Left hindlimb (tissue), 1 donor: Measurements from ENCODE around the gene ZNF264.
A peak's percentile ranks its signal among the peaks of the same experiment; 100 is the strongest.
"Not testable (repeated sequence)": the region's sequence is repeated elsewhere in the genome, so short reads cannot be mapped to it uniquely, and the experiment has no call there.

ENCODE experiments used
- DNase-seq: peaks from one replicate; pipeline ENCODE4 v3.0.0-alpha.2; 2018

Gene ZNF264

DNA sequence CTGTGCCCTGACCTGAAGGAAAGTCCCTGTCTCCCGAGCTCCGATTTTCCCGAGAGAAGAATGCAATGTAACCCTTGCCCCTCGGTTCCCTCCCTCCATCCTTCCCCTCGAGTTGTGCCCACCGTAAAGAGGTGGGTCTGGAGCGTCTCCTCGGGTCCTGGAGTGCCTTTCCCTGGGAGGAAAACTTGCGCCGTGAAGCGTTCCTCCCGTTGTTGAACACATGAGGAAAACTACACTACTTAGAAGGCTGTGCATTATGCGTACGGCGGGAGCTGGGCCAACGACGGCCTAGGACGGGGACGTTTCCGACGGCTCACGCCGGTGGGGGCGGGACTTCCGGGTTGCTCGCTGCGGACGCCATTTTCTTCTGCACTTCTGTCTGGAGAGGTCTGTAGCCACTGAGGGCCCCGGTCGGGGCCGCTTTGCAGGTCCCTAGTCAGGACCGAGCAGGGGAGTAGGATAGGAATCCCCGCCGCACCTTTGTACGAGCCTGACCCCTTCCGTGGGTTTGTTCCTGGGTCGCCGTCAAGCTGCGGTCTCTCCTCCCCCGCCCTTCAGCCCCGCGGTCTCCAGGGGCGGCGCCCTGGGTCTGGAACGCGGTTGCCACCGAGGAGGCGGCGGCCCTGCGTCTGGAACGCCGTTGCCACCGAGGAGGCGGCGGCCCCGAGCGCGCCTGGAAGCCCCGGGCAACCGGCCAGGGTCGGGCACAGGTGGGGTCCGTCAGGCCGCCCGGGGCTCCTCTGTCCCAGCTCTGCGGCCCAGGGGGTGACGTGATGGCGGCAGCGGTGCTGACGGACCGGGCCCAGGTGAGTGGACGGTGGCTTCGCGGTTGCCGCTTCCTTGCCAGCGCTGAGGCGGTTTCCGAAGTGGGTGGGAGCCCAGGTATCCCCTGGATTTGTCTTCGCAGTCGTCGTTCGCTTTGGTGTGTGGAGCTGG is at the start of gene ZNF264:
Gene ZNF264 (plus strand): TSS at position 360 of the 936 bp plus-strand sequence. CDS start 414 bp downstream, at position 774.
- DNase-seq: peak; percentile 95

DNA sequence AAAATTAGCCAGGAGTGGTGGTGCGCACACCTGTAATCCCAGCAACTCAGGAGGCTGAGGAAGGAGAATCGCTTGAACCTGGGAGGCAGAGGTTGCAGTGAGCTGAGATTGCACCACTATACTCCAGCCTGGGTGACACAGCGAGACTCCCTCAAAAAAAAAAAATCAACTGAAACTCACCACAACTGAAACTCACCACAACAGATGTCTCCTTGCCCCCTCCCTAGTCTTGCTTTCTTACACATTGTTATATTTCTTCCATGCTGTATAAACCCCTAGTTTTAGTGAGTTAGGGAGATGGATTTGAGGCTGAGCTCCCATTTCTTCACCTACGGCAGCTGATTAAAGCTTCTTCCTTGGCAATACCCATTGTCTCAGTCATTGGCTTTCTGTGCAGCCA is 49.6 kb upstream of the ZNF264 start:
- no peak for DNase-seq

DNA sequence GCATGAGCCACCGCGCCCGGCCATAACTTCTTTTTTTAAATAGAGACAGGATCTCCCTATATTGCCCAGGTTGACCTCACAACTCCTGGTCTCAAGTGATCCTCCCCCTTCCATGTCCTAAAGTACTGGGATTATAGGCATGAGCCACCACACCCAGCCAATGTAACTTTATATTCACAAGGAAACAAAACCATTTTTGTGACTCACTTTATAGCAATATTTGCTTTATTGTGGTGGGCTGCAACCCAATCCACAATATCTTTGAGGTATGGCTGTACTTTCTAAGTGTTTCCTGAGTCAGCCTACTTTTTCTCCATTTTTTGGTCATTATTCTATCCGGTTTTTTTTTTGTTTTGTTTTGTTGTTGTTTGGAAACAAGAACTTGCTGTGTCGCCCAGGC is 38.4 kb upstream of the ZNF264 start:
- DNase-seq: no peak

DNA sequence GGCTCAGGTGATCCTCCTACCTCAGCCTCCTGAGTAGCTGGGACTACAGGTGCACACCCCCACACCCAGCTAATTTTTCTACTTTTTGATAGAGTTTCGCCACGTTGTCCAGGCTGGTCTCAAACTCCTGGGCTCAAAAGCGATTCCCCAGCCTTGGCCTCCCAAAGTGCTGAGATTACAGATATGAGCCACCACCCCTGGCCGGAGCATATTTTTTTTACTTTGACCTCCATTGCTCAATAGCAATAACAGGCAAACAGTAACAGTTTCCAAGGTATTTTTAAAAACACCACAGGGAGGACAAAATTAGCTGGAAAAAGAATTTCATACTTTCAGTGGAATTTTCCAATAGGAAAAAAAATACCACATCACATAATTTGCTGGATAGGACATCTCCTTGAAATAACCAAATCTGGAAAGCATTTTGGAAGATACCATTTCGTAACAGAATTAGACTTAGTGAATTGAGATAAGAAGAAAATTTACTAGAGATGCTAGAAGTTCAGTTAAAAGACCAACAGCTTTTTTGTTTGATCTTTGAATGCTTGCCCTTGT is 29.2 kb upstream of the ZNF264 start:
- no peak for DNase-seq

DNA sequence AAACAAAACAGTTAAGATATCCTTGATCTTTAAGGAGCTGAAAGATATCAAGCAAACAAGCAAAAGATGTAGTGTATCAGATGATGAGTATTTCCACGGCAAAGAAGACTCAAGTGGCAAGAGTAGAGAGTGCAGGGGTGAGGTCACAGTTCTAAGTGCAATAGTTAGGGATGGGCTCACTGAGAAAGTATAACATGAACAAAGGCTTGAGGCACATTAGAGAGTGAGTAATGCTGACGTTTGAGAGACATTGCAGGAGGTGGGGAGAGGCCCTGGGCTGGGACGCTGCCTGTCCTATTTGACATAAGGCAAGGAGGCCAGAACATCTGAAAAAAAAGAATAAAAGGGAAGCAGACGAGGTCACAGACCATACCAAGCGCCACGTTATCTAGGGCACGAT is 25.5 kb upstream of the ZNF264 start:
- DNase-seq: no peak

DNA sequence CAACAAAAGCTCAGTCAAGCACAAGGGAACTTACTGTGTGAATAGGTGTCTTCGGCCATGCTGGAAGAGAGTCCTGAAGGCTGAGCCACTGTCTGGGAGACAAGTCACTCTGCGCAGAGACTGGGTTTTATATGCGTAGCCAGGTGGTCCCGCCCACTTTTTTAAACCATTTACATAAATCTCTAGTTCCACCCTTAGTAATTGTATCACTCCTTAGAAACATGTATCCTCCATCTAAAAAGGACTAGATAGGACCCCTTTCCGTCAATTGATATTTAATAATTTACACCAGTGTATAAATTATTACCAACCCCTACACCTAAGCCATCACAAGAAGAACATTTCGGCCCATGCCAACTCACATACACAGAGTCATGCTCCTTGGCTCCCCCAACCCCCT is 23.9 kb upstream of the ZNF264 start, which contains the start of gene DUXA:
Gene DUXA (minus strand): TSS at position 101 of the 400 bp plus-strand sequence. CDS start 42 bp downstream, at position 59.
- no peak for DNase-seq

DNA sequence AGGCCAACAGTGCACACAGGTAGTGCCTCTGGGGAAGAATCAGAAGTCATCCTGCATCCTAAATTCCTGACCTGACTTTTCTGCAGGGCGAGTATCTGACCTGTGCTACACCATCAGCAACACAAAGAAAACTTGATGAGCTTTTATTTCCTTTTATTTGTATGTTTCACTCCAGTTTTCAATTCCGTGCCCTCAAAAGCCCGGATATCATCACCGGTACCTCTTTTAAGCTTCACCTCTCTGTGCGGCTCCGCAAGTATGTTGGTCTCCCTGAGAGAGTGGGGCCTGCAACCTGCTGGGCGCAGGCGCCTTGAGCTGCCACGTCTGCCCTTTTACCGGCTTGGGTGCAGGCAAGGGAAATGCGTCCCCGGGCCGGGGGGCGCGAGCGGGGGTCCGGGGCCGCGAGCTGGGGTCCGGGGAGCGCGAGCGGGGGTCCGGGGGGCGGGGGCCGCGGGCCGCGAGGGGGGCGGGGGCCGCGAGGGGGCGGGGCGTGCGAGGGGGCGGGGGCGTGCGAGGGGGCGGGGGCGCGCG is 19.7 kb upstream of the ZNF264 start:
- DNase-seq: peak; percentile 51

DNA sequence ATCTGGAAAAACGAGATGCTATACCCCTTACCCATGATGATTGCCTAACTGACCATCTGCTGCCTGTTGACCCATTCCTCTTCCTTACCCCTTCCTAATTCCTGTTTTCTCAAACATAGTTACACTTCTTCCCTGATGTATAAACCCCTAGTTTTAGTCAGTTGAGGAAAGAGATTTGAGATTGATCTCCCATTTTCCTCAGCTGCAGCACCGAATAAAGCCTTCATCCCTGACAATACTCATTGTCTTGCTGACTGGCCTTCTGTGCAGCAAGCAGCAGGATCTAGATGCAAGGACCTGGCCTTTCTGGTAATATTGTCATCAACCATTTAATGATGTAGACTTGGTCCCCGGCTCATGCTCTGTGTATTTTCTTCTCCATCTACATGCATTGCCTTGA is 999 bp upstream of the ZNF264 start:
- DNase-seq: no peak

DNA sequence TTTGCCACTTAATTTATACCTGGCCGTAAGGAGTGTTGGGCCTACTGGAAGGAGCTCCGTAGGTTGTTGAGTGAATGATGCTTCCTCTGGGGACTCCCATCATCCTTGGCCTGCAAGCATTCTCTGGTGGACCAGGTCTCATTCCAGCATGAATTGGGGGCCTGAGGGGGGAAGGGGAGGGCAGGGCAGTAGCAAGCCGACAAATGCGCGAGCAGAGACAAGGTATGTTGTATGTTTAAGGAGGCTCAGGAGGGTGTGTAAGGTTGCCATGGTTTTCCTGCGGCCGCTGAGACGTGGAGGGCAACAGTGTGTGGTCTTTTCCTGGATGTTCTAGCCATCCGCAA is 749 bp downstream of the ZNF264 start:
- DNase-seq: no peak

DNA sequence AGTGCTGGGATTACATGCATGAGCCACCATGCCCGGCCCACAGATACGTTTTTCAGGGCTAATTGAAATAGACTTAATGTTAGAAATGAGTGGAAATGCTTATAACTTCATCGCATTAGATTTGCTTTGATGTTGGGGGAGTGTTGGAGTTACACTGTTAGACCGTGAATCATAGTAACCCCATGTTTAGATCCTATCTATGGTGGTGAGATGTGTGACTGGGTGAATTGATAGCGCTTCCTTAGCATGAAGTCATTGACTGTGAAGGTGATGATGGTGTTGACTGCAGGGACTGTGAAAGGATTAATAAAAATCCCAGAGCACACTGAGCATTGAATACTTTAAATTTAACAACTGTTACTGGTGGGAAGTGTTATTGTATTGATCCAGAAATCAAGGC is 1.7 kb downstream of the ZNF264 start:
- DNase-seq: no peak

DNA sequence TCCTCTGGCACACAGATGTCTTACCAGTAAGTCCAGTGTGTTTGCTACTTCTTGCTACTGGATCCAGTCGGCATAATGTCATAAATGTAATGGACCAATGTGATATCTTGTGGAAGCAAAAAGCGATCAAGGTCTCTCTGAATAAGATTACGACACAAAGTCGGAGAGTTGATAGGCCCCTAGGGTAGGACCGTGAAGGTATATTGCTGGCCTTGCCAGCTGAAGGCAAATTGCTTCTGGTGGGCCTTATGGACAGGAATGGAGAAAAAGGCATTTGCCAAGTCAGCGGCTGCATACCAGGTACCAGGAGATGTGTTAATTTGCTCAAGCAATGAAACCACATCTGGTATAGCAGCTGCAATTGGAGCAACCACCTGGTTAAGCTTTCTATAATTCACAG is 6.6 kb downstream of the ZNF264 start:
- DNase-seq: not testable (repeated sequence)

DNA sequence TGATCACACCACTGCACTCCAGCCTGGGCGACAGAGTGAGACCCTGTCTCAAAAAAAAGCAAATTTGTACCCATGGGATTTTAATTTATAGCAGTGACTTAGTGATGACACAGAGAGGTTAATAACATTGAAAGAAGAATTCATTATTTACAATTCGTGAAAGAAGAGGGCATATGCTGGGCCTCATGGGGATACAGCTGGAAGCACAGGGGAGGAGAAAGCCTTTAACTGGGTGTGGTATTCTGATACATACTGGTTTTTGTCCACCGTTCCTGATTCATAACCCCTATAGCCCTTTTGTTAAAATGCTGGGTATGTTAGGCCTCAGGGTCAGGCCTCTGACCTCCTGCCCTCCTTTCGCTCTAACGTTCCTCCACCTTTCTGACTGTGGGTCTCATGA is 10.9 kb downstream of the ZNF264 start:
- no peak for DNase-seq

DNA sequence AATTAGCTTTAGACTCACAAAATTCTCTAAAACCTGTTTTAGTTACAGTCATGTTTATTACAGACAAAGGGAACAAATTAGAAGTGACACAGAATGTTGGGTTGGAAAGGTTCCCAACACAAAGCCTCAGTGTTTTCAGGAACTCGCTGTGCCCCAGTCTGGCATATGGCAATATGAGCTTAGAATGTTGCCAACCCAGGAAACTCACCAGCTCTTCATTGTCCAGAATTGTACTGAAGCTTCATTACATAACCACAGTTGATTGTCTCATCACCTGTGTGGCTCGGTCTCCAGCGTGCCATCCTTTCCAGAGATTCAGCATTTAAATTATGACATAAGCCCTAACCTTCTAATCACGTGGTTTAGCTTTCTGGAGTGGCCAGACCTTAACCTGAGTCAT is 19.1 kb downstream of the ZNF264 start:
- DNase-seq: no peak

DNA sequence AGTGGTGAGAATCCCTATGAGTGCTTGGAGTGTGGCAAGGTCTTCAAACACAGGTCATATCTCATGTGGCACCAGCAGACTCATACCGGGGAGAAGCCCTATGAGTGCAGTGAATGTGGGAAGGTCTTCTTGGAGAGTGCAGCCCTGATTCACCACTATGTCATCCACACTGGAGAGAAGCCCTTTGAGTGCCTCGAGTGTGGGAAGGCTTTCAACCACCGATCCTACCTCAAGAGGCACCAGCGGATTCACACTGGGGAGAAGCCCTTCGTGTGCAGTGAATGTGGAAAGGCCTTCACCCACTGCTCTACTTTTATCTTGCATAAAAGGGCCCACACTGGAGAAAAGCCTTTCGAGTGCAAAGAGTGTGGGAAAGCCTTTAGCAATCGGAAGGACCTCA is 20.8 kb downstream of the ZNF264 start:
- no peak for DNase-seq

DNA sequence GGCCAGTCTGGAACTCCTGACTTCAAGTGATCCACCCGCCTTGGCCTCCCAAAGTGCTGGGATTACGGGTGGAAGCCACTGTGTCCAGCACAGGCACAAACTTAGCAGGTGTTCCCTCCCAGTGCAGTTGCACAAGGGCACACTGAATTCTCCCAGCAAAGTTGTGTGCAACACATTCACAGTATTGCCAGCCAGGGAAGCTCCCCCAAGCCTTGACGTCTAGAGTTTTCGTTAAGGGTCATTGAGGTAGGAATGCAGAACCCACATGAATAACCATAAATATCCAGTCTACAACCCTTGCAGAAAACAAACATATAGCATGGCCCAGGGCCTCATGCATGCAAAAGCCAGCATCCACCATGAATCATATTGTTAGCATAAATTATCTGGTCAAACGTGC is 36.2 kb downstream of the ZNF264 start:
- no peak for DNase-seq

DNA sequence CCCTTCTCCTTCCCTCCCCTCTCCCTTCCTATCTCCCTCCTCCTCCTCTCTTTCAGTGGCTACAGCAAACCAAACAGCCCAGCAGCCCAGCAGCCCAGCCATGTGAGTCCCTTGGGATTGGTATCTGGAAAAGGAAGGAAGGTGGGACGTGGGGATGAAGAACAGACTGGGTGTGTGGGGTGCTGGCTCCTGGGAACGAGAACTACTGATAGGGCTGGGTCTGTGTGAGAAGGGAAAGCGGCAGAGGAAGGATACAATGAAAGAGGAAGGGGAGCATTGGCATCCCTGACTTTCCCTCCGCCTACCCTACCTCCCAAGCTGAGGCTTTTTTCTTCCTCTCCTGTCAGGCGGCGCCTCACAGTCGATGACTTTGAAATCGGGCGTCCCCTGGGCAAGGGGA is 40.4 kb downstream of the ZNF264 start:
- DNase-seq: no peak

DNA sequence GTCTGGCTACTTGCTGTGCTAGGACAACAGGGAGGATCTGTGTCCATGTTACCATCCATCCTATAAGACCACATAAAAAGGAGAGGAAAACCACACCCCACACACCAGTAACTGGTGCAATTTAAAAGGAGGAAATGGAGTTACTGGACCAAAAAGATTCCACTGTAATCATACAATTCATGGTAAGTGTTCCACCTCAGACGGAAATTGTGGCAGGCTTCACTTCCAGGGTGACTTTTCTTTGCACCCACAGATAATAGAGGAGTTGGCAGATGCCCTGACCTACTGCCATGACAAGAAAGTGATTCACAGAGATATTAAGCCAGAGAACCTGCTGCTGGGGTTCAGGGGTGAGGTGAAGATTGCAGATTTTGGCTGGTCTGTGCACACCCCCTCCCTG is 41.9 kb downstream of the ZNF264 start:
- DNase-seq: no peak

DNA sequence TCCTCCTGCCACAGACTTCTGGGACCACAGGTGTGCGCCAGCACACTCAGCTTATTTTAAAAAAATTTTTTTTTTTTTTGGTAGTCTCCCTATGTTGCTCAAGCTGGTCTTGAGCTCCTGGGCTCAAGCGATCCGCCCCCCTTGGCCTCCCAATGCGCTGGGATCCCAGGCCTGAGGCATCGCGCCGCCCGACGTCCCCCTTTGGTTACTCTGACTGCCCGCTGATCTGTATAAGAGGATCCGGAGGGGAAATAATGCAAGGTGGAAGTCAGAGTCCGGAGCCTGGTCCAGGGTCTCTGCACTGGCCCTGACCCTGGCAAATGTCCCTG is 48.6 kb downstream of the ZNF264 start:
- no peak for DNase-seq

DNA sequence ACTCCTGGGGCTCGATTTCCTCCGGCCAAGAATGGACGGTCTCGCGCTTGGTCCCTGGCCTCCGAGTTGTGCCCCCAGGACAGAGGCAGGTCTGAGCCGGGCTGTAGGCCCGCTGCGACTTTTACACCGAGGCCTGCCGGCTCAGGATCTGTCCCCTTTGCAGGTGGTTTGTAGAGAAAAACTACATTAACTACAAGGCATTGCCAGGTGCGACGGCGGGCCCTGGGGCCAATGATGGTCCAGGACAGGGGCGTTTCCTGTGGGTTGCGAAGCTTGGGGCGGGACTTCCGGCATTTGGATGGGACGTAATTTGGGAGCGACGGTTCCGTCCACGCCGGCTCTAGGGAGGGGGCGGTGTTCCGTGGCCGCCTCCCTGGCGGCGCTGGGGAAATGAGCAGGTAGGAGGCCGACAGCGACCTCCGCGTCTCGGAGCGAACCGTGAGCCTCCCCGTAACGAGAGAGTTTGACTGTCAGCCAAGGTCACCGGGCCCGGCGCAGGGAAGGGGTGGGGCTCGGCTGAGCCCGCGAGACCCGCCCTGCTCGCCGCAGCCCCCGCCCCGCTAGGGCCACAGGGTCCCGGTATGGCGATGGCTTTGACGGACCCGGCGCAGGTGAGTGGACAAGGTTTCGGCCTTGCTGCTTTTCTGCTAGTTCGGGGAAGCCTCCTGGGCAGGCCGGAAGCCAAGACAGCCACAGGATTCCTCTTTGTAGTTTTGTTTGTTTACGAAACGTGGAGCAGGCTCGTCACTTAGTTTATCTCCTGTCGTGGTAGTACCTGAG is 49.2 kb downstream of the ZNF264 start, which contains the start of gene ZNF805:
Gene ZNF805 (plus strand): TSS at position 322 of the 780 bp plus-strand sequence. CDS start 260 bp downstream, at position 582.
- peak; percentile 96 for DNase-seq

DNA sequence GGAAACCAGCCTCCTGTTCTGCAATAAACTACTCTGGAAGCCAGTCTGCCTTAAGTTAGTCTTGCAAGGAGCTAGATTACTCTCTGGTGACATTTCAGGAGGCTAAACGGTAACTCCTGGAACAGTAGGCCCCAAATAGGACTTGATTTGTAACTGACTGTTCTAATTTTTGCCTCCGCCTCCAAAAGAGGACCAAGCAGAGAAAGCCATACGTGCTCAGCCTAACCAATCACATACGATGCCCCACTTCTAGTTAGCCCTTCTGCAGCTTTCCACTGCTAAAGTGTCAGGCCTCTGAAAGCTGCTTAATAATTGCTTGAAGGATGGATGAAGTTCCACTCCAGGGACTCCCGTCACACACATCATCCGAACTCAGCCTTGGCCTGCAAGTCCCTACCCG is 49.9 kb downstream of the ZNF264 start:
- no peak for DNase-seq

DNA sequence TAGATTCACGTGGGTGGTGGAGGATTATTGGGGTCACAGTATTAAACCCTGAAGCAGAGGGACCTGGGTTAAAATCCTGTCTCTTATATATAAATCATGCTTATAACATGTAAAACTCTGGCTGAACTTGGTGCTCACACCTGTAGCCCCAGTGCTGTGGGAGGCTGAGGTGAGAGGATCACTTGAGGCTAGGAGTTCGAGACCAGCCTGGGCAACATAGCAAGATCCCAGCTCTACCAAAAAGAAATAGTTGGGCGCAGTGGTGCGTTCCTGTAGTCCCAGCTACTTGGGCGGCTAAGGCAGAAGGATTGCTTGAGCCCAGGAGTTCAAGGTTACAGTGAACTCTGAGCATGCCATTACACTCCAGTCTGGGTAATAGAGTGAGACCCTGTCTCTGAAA is 51.5 kb downstream of the ZNF264 start:
- no peak for DNase-seq

DNA sequence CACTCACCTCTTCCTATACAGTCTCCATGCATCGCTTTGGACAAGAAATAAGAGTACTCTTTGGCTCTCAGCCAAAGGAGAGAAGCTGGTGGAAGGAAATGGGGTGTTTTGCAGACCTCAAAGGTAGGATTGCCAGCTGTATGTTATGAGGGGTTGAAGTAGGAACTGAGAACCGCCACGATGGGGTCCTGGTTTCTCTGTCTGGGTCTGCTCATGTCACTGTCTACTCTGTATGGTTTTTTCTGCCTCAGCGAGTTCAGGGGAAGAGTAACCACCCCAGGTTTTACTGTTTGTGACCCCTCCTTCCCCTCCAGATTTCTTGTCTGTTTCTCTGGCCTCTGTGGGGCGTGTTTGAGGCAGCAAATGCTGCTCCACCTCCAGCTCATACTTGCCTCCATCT is 53.2 kb downstream of the ZNF264 start:
- DNase-seq: no peak

DNA sequence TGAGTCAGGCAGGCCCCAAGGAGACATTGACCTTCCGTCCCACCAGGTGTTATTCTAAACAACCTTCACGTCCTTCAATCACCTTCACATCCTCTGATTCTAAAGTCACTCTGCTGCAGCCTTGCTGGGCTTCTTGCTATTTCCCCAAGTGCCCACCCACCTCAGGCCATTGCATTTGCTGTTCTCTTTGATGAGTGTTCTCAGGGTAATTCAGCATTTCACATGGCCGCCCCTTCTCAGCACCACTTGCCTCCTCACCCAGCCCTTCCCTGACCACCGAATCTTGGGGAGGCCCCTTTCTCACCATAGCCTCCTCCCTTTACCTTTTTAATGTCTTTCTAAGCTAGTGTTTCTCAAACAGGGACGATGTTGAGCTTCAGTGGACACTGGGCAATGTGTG is 53.8 kb downstream of the ZNF264 start:
- no peak for DNase-seq

DNA sequence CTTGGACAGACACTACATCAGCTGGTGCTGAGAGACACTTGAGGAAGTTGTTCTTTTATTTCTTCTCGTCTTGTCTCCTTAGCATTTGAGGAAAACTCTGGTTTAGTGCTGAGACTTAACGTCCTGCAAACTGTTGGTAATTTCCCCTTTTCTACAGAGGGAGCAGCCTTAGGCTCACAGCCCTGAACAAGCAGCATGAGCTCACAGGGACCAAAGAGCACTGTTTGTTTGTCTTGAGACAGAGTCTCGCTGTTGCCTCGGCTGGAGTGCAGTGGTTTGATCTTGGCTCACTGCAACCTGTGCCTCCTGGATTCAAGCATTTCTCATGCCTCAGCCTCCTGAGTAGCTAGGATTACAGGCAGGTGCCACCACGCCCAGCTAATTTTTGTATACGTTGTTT is 54.7 kb downstream of the ZNF264 start:
- no peak for DNase-seq
